ENCODE data around the gene FAM53C.
"Not testable (repeated sequence)": the region's sequence is repeated elsewhere in the genome, so short reads cannot be mapped to it uniquely, and the experiment has no call there.

Gene FAM53C

GRCh38 chr5:138382347-138382746 lies 44.3 kb downstream of the FAM53C start:
- FAIRE-seq (no peak), DNase-seq (ENCODE audit: insufficient read length, low spot score) (no peak)
- TF ChIP-seq POLR2A (IDR thresholded peaks at IDR 0.05; ENCODE audit: low read depth, low read length), result no peak
- TF ChIP-seq SPI1 (IDR thresholded peaks at IDR 0.05; ENCODE audit: low read depth, low read length), result no peak
- no peak for TF ChIP-seq POU2F2 (IDR thresholded peaks at IDR 0.05; ENCODE audit: low read depth, low read length)
- no peak for TF ChIP-seq PAX5 (IDR thresholded peaks at IDR 0.05; ENCODE audit: insufficient read depth, low read length, severe bottlenecking)
- no peak for TF ChIP-seq TAF1 (IDR thresholded peaks at IDR 0.05; ENCODE audit: low read depth, low read length)
- no peak for TF ChIP-seq POLR2AphosphoS5 (IDR thresholded peaks at IDR 0.05; ENCODE audit: low read depth, low read length)

DNA sequence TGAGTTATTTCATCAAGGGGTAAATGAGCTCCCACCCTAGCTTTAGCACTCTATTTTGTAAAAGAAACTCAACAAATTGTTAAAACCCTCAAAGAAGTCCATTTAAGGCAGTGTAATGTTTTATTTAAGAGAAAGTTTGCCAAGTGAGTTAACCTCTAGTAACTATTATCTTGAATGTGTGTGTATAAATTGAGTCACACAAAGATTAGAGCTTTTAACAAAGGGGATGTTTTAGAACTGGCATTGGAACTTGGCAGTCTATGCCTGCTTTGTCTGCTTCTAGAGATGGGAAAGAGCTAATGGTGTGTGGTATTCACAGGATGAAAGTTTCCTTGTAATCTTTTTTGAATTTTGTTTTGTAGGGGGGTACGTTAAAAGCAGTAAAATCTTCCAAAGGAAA lies 47.6 kb downstream of the FAM53C start:
- DNase-seq (ENCODE audit: insufficient read length, low spot score) (no peak), FAIRE-seq (no peak)
- no peak for TF ChIP-seq TAF1 (IDR thresholded peaks at IDR 0.05; ENCODE audit: low read depth, low read length)
- TF ChIP-seq POLR2A (IDR thresholded peaks at IDR 0.05; ENCODE audit: low read depth, low read length), result no peak
- TF ChIP-seq SPI1 (IDR thresholded peaks at IDR 0.05; ENCODE audit: low read depth, low read length), result no peak
- TF ChIP-seq POLR2AphosphoS5 (IDR thresholded peaks at IDR 0.05; ENCODE audit: low read depth, low read length), result no peak

- FAIRE-seq, result no peak
- TF ChIP-seq PAX5 (IDR thresholded peaks at IDR 0.05; ENCODE audit: insufficient read depth, low read length, severe bottlenecking) (no peak), POLR2A (IDR thresholded peaks at IDR 0.05; ENCODE audit: low read depth, low read length) (no peak), SPI1 (IDR thresholded peaks at IDR 0.05; ENCODE audit: low read depth, low read length) (no peak), POLR2AphosphoS5 (IDR thresholded peaks at IDR 0.05; ENCODE audit: low read depth, low read length) (no peak)
Observed at GRCh38 chr5:138386290-138386689, 48.2 kb downstream of the FAM53C start.

DNA sequence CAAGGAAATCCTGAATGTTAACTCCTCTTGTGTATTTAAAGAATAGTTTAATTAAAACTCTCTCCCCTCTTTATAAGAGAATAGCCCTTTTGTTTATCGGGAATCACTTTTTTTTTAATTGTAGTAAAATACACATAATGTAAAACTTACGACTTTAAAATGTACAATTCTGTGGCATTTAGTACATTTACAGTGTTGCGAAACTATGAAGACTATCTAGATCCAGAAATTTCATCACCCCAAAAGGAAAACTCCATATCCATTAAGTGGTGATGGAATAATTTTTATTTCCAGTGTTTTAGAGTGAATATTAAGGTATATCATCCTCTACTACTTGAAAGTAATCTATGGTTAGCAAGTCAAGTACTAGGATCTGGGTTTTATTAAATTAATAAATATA lies 51.3 kb downstream of the FAM53C start:
- TF ChIP-seq POLR2AphosphoS5 (IDR thresholded peaks at IDR 0.05; ENCODE audit: low read depth, low read length) (no peak), POLR2A (IDR thresholded peaks at IDR 0.05; ENCODE audit: low read depth, low read length) (no peak), TAF1 (IDR thresholded peaks at IDR 0.05; ENCODE audit: low read depth, low read length) (no peak), POU2F2 (IDR thresholded peaks at IDR 0.05; ENCODE audit: low read depth, low read length) (no peak), PAX5 (IDR thresholded peaks at IDR 0.05; ENCODE audit: insufficient read depth, low read length, severe bottlenecking) (no peak), SPI1 (IDR thresholded peaks at IDR 0.05; ENCODE audit: low read depth, low read length) (no peak)
- no peak for DNase-seq (ENCODE audit: insufficient read length, low spot score)
- no peak for FAIRE-seq

More at GRCh38 chr5:138386290-138386689, 48.2 kb downstream of the FAM53C start:
- DNase-seq (ENCODE audit: insufficient read length, low spot score), result no peak

- not testable (repeated sequence) for DNase-seq (ENCODE audit: insufficient read length, low spot score); FAIRE-seq
Observed at GRCh38 chr5:138389911-138390310, 51.8 kb downstream of the FAM53C start.

DNA sequence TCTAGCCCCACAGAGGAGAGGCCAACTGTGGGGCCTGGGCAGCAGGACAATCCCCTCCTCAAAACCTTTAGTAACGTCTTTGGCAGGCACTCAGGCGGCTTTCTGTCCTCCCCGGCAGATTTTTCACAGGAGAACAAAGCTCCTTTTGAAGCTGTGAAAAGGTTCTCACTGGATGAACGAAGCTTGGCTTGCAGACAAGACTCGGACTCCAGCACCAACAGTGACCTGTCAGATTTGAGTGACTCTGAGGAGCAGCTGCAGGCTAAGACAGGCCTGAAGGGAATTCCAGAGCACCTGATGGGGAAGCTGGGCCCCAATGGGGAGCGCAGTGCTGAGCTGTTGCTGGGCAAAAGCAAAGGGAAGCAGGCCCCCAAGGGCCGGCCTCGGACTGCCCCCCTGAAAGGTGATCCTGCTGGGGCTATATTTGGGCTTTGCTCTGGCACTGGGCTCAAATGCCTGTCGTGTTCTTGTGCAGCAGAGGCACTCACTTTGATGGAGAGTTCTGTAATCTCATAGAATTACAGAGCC lies 53.9 kb downstream of the FAM53C start:
- FAIRE-seq (no peak), DNase-seq (ENCODE audit: insufficient read length, low spot score) (no peak)
- no peak for TF ChIP-seq POLR2AphosphoS5 (IDR thresholded peaks at IDR 0.05; ENCODE audit: low read depth, low read length)
- no peak for TF ChIP-seq TAF1 (IDR thresholded peaks at IDR 0.05; ENCODE audit: low read depth, low read length)
- TF ChIP-seq POU2F2 (IDR thresholded peaks at IDR 0.05; ENCODE audit: low read depth, low read length), result no peak
- TF ChIP-seq SPI1 (IDR thresholded peaks at IDR 0.05; ENCODE audit: low read depth, low read length), result no peak
- no peak for TF ChIP-seq PAX5 (IDR thresholded peaks at IDR 0.05; ENCODE audit: insufficient read depth, low read length, severe bottlenecking)
- TF ChIP-seq POLR2A (IDR thresholded peaks at IDR 0.05; ENCODE audit: low read depth, low read length), result no peak
